Left renal cortex interstitium (tissue), 4 donors: ENCODE measurements around the gene WASF3. TPM values are rescaled to one million over a fixed set of nuclear protein-coding genes. Genes with fewer than 3 reads are reported as not detected.
"Not testable (repeated sequence)": the region's sequence is repeated elsewhere in the genome, so short reads cannot be mapped to it uniquely, and the experiment has no call there.

ENCODE experiments used
- DNase-seq, 4 donors: peaks; one replicate each; pipeline ENCODE4 v3.0.0-alpha.2; 2013; ENCODE audit warnings: low read depth in 4 of 4, low spot score in 2 of 4, missing footprints in 1 of 4
- polyA plus RNA-seq, 4 donors: library from polyadenylated mRNA; unstranded; fragments of 120-200 nt; gene quantifications; one replicate each; pipeline ENCODE4 v1.2.1, GENCODE V29; 2013; ENCODE audit not compliant: insufficient read length in 4 of 4

The WASF3 gene
- polyA plus RNA-seq, 4 donors, result 43.9 to 61.8 (median 51.4) TPM

- no peak for DNase-seq
Measured at GRCh38 chr13:26707122-26708006, 149.9 kb downstream of the WASF3 start.

GRCh38 chr13:26708007-26708297 is 150.5 kb downstream of the WASF3 start:
- no peak for DNase-seq

DNA sequence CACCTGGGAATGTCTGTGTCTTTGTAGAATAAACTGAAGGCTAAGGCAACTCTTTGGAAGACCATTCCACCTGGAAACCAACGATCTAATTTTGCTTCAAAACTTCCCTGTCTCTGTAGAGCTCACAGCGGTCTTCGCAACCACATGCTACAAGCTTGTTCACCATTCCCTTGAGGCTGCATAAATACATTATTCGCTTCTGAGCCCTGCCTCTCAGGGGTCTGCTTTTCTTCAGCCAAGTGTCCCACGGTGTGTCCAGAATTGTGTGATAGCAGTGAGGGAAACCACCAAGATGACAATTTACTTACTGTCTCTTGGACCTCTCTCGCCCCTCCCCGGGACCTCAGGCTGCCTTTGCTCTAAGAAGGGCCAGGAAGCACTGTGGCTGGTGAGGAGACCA is 152.0 kb downstream of the WASF3 start:
- no peak for DNase-seq

DNA sequence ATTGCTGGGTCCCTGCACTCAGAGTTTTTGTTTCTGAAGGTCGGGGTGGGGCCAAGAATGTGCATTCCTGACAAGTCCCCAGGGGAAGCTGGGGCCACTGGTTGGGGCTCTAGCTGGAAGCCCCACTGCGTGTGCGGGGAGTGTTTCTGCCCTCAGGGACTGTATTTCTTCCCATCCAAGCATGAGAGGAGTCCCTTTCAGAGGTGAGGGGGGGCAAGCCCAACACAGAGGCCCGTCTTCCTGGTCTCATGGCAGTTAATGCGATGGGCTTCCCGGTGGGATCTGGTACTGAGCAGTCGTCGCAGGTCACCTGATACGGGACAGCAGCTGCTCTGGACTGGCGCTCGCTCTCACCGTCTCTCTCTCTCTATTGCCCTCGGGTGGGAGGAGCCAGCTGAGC is 152.7 kb downstream of the WASF3 start:
- no peak for DNase-seq

GRCh38 chr13:26711211-26711610 is 153.7 kb downstream of the WASF3 start:
- no peak for DNase-seq

GRCh38 chr13:26713341-26713740 is 155.9 kb downstream of the WASF3 start:
- DNase-seq, result no peak

- DNase-seq, result no peak
Measured at GRCh38 chr13:26716984-26717383, 159.5 kb downstream of the WASF3 start.

DNA sequence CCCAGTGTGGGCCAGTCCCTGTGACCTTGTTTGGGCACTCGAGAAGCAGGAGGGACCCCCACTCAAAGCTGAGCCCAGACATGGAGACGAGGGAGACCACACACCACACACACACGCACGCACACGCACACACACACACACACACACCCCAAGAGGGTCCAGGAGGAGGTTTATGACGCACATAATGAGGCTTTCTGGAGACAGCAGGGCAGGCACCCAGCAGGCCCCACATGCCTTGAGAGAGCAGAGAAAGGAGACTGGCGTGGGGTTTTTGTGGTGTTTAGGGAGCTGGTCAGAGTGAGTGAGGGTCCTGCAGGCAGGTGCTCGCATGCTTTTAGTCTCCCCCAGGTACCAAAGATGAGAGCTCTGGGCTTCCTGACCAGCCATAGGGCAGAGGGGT is 160.7 kb downstream of the WASF3 start:
- DNase-seq, result no peak

- DNase-seq, result no peak
Measured at GRCh38 chr13:26718872-26719271, 161.4 kb downstream of the WASF3 start.

GRCh38 chr13:26719356-26719945 is 162.0 kb downstream of the WASF3 start:
- DNase-seq, result no peak

DNA sequence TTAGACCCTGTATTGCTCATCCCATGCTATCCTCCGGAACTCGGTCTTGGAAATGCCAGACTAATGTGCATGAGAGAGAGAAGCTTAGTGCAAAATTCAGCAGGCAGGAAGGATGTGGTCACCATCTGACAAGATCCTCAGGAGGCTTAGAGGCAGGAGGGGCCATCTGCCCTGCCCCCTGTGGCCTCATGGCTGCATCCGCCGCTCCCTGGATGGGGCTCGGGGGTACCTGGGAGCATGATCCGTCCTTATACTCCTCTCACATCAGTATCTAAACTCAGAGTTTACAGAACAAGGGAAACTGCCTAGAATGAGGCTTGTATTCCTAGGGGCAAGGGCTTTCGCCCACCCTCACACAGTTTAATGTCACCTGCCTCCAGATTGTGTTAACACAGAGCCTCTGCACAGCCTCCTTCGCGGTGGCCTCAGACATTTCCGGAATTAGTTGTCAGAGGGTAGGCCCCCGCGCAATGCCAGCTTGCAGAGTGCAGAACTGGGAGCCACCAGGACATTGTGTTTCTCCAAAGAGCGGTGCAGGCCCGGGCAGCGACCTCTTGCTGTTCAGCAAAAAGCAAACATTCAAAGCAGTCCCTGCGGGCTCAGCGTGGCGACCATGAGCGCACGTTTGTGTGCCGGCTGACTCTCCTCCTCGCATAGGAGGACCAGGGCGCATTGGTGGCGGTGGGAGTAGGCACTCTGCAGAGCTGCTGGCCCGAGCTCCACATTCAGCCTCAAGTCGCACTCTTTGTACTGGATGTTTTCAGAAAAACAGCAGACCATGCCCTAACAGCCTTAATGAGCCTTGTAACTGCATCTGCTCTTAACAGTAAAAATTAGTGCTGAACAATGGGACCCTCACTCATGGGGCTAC is 164.0 kb downstream of the WASF3 start:
- DNase-seq, result no peak

GRCh38 chr13:26722321-26722720 is 164.8 kb downstream of the WASF3 start:
- DNase-seq, result no peak

DNA sequence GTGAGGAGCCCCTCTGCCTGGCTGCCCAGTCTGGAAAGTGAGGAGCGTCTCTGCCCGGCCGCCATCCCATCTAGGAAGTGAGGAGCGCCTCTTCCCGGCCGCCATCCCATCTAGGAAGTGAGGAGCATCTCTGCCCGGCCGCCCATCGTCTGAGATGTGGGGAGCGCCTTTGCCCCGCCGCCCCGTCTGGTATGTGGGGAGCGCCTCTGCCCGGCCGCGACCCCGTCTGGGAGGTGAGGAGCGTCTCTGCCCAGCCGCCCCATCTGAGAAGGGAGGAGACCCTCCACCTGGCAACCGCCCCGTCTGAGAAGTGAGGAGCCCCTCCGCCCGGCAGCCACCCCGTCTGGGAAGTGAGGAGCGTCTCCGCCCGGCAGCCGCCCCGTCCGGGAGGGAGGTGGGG is 166.1 kb downstream of the WASF3 start:
- DNase-seq, result not testable (repeated sequence)

- DNase-seq, result no peak
Measured at GRCh38 chr13:26726684-26727083, 169.2 kb downstream of the WASF3 start.

- DNase-seq, result no peak
Measured at GRCh38 chr13:26727122-26727521, 169.6 kb downstream of the WASF3 start.

GRCh38 chr13:26727633-26728032 is 170.2 kb downstream of the WASF3 start:
- no peak for DNase-seq

DNA sequence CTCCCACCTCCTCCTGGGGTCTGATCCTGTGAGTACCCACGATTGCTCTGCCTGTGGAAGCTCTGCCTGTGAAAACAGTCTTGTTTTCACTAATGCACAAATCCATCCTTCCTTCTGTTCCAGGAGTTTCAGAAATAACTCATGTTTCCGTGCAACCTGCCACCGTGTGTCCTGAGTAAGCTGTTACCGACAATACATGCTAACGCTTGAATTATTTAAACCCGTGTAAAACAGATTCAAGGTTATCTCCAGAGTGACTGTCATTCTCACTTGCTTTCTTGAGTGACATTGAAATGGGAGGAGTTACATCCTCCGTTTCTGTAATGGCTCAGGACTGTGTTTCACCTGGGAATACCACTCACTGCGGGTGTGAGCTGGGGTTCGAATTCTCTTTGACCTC is 178.2 kb downstream of the WASF3 start:
- DNase-seq, result no peak
